Ramos (cell line): ENCODE measurements around the gene SLC25A44.

ENCODE experiments used
- in situ Hi-C: fragments of 300-500 bp; cut with MboI; formaldehyde crosslinking; loops from one replicate; pipeline ENCODE4 v1.14.3; 2022; ENCODE audit warnings: low sequenced_read_pairs; ENCODE audit not compliant: unreplicated experiment

SLC25A44 gene

DNA sequence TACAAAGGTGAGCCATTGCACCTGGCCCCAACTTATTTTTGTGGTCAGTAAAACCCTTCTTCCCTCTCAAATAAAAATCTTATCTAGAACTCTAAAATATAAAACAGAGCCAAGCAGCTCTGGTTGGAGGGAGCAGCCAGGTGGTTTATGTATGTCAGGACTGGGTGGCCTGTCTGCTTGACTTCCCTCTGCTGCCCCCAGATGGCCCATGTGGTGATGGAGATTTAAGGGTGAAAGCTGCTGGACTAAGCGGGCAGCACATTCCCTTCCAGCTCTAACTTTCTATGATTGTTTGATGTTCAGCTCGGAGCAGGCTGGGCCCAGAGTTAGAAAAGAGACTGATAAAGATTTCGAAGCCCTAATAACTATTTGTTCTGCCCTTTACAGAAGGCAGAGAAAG is 65.9 kb downstream of the SLC25A44 start:
- in situ Hi-C loops = no loop called here

DNA sequence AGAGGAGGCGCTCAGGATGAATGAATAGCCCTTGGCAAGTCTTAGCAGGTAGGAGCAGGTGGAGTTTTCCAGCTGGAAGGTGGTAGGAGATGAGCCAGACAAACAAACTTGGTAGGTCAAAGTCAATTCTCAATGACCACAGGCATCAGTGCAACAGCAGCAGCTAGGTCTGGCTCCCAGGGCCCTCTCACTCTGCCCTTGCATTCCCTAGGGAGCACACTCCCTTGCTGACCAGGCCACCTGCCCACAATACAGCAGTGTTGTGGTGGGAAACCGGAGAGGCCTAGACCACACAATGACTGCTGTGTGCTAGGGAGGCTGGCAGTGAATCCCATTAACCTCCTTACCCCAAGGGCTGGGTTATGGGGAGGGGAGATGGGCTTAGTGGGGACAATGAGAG is 67.0 kb downstream of the SLC25A44 start:
- in situ Hi-C loops = no loop called here
